K562 (cell line): ENCODE results near the gene WDR27. TPM values are rescaled to one million over a fixed set of nuclear protein-coding genes. Genes with fewer than 3 reads are reported as not detected.

ENCODE experiments used
- ATAC-seq: fragments of 200-7000 bp; cut with Tn5 transposase; 3 replicates; pipeline ENCODE4 v1.9.1; 2020; ENCODE audit warnings: moderate library complexity
- BruUV-seq: library from RNA; stranded (reverse); fragments of 400-500 nt; replicated peaks from 2 replicates; lab custom pipeline; 2021; lab: Mats Ljungman, UMichigan
- CTCF ChIA-PET: fragments of 300-600 bp; formaldehyde crosslinking; extraction: SDS; loops from one replicate; lab custom pipeline; 2021; ENCODE audit warnings: low intra/inter-chr PET ratio; lab: Yijun Ruan, JAX
- POLR2A ChIA-PET: fragments of 300-600, 350-650 bp; sonication (Branson Sonifier 250); formaldehyde crosslinking; extraction: SDS; loops from one replicate; lab custom pipeline; 2021; ENCODE audit warnings: antibody characterized with exemption, inconsistent platforms; lab: Yijun Ruan, JAX
- DNase-seq, 4 experiments: peaks; one replicate each; pipeline versions ENCODE4 v3.0.0 to v3.0.0-alpha.2; 2011 to 2018; ENCODE audit warnings: low spot score in 3 of 4, mixed read lengths in 3 of 4; ENCODE audit errors: extremely low read depth in 1 of 4
- FAIRE-seq: peaks from 2 replicates; lab custom pipeline; 2011; peaks lifted over from hg19 to GRCh38; lab: Jason Lieb, UNC
- H2AFZ ChIP-seq: 2 replicates; pipeline ENCODE4 v1.6.0; 2011; ENCODE audit warnings: low read depth, low read length, control low read depth, inconsistent platforms
- H3K27ac ChIP-seq: fragments of 200-600 bp; 3 replicates; pipeline ENCODE4 v1.8.0; 2011; ENCODE audit warnings: low read depth, mild to moderate bottlenecking, control low read depth, inconsistent platforms, low read length, moderate library complexity, mixed read lengths; ENCODE audit errors: extremely low read depth
- H3K27me3 ChIP-seq, 2 experiments: fragments of 300-600 bp in 1 of 2; 2 replicates in 1 of 2; 3 replicates in 1 of 2; pipeline versions ENCODE4 v1.6.0 to v1.8.0; 2011; ENCODE audit warnings: inconsistent platforms in 2 of 2, low read length in 2 of 2, mild to moderate bottlenecking in 1 of 2, mixed read lengths in 1 of 2, moderate library complexity in 1 of 2; ENCODE audit not compliant: control insufficient read depth in 2 of 2, insufficient read depth in 2 of 2
- H3K36me3 ChIP-seq: fragments of 300-600 bp; 3 replicates; pipeline ENCODE4 v1.8.0; 2011; ENCODE audit warnings: mild to moderate bottlenecking, low read length, inconsistent platforms; ENCODE audit not compliant: control insufficient read depth, insufficient read depth
- H3K4me1 ChIP-seq, 2 experiments: fragments of 200-600 bp in 1 of 2; replicated peaks in 1 of 2; 2 replicates in 1 of 2; 3 replicates in 1 of 2; pipeline versions ENCODE4 v1.5.1 to v1.8.0; 2011; ENCODE audit warnings: inconsistent platforms in 2 of 2, low read length in 2 of 2, mild to moderate bottlenecking in 1 of 2, mixed read lengths in 1 of 2, moderate library complexity in 1 of 2; ENCODE audit not compliant: control insufficient read depth in 2 of 2, insufficient read depth in 2 of 2
- H3K4me2 ChIP-seq: 2 replicates; pipeline ENCODE4 v1.6.1; 2011; ENCODE audit warnings: low read length, control low read depth, inconsistent platforms, mixed read lengths; ENCODE audit not compliant: insufficient read depth
- H3K4me3 ChIP-seq: fragments of 200-600 bp; sonication (generic), shearing (Covaris generic); 2 replicates; pipeline ENCODE4 v1.5.1; 2016; ENCODE audit warnings: control low read depth, inconsistent platforms
- H3K79me2 ChIP-seq: fragments of 200-600 bp; 3 replicates; pipeline ENCODE4 v1.8.0; 2011; ENCODE audit warnings: low read length, inconsistent platforms; ENCODE audit not compliant: control insufficient read depth, insufficient read depth
- H3K9ac ChIP-seq, 2 experiments: 2 replicates each; pipeline versions ENCODE4 v1.6.0 to v1.6.1; 2011; ENCODE audit warnings: low read depth in 2 of 2, low read length in 2 of 2, control low read depth in 1 of 2, inconsistent platforms in 1 of 2, mild to moderate bottlenecking in 1 of 2, mixed read lengths in 1 of 2; ENCODE audit not compliant: insufficient read depth in 1 of 2
- H3K9me1 ChIP-seq: one replicate; pipeline ENCODE4 v1.6.0; 2011; ENCODE audit warnings: inconsistent platforms, mild to moderate bottlenecking, low read length, moderate library complexity; ENCODE audit not compliant: control insufficient read depth, insufficient read depth
- H3K9me3 ChIP-seq: replicated peaks from 2 replicates; pipeline ENCODE4 v1.5.1; 2011; ENCODE audit warnings: low read depth, low read length, inconsistent platforms; ENCODE audit not compliant: control insufficient read depth, insufficient read depth
- H4K20me1 ChIP-seq: replicated peaks from 2 replicates; pipeline ENCODE4 v1.6.1; 2011; ENCODE audit warnings: low read length, inconsistent platforms, mixed read lengths; ENCODE audit not compliant: control insufficient read depth, insufficient read depth
- HDAC8 ChIP-seq: fragments of 450-650 bp; IDR thresholded peaks from 2 replicates; pipeline ENCODE4 v1.6.1; 2016; ENCODE audit warnings: mild to moderate bottlenecking, missing genetic modification characterization, moderate library complexity, missing compliant biosample characterization
- JUND ChIP-seq, 2 experiments: IDR thresholded peaks; 2 replicates in 1 of 2; 3 replicates in 1 of 2; pipeline ENCODE4 v1.6.1; 2011; ENCODE audit warnings: borderline replicate concordance in 2 of 2, low read depth in 2 of 2, low read length in 2 of 2, improper control_type of control experiment in 1 of 2, missing biosample characterization in 1 of 2, missing genetic modification characterization in 1 of 2, missing genetic modification reagents in 1 of 2
- MYNN ChIP-seq, 2 experiments: sonication (generic); formaldehyde crosslinking in 1 of 2; IDR thresholded peaks; 2 replicates each; pipeline versions ENCODE4 v1.5.0 to v1.6.1; 2016 to 2020; ENCODE audit warnings: antibody characterized with exemption in 1 of 2, missing genetic modification reagents in 1 of 2
- NR2C2 ChIP-seq, 2 experiments: fragments of 200-800 bp in 1 of 2; sonication (Bioruptor generic) in 1 of 2; sonication (generic) in 1 of 2; formaldehyde crosslinking in 1 of 2; IDR thresholded peaks; 2 replicates each; pipeline versions ENCODE4 v1.6.1 to v1.8.0; 2016 to 2022; ENCODE audit warnings: mild to moderate bottlenecking in 1 of 2, missing compliant biosample characterization in 1 of 2, missing genetic modification characterization in 1 of 2, missing genetic modification reagents in 1 of 2
- RCOR1 ChIP-seq, 2 experiments: IDR thresholded peaks; 2 replicates each; pipeline ENCODE4 v1.6.1; 2012; ENCODE audit warnings: low read depth in 2 of 2, low read length in 2 of 2, borderline replicate concordance in 1 of 2, improper control_type of control experiment in 1 of 2
- RFX5 ChIP-seq: IDR thresholded peaks from 2 replicates; pipeline ENCODE4 v1.6.1; 2011; ENCODE audit warnings: low read depth, mild to moderate bottlenecking, improper control_type of control experiment, low read length
- SRF ChIP-seq, 2 experiments: fragments of 250-450, 450-650 bp in 1 of 2; sonication (Bioruptor Pico) in 1 of 2; sonication (generic) in 1 of 2; formaldehyde crosslinking; IDR thresholded peaks; 2 replicates each; pipeline versions ENCODE4 v1.5.0 to v1.5.1; 2020 to 2022; ENCODE audit warnings: mild to moderate bottlenecking in 1 of 2, missing genetic modification reagents in 1 of 2
- SRSF3 ChIP-seq: fragments of 200-400 bp; formaldehyde crosslinking; IDR thresholded peaks from 2 replicates; pipeline ENCODE4 v1.6.1; 2016; ENCODE audit warnings: mild to moderate bottlenecking, low read length, moderate library complexity; ENCODE audit not compliant: insufficient read depth
- TEAD1 ChIP-seq, 2 experiments: fragments of 450-650 bp in 1 of 2; sonication (generic) in 1 of 2; formaldehyde crosslinking; IDR thresholded peaks; 2 replicates each; pipeline versions ENCODE4 v1.4.0 to v1.8.0; 2020 to 2022; ENCODE audit warnings: mild to moderate bottlenecking in 2 of 2, missing genetic modification reagents in 1 of 2
- ZBTB17 ChIP-seq: fragments of 450-650 bp; formaldehyde crosslinking; IDR thresholded peaks from 2 replicates; pipeline ENCODE4 v1.4.0; 2020; ENCODE audit warnings: mild to moderate bottlenecking
- ZNF124 ChIP-seq: sonication (generic); formaldehyde crosslinking; IDR thresholded peaks from 2 replicates; pipeline ENCODE4 v1.8.1; 2022; ENCODE audit warnings: missing genetic modification reagents
- ZNF778 ChIP-seq: fragments of 450-650 bp; formaldehyde crosslinking; IDR thresholded peaks from 2 replicates; pipeline ENCODE4 v1.4.0; 2020; ENCODE audit warnings: mild to moderate bottlenecking, moderate library complexity
- ZZZ3 ChIP-seq: fragments of 450-650 bp; IDR thresholded peaks from 2 replicates; pipeline ENCODE4 v1.6.1; 2016; ENCODE audit warnings: antibody characterized with exemption, mild to moderate bottlenecking, moderate library complexity
- WGBS: fragments of 100-300 bp; shearing (Covaris generic); methylation state at CpG from one replicate; pipeline ENCODE4 v1.1.6; 2016; ENCODE audit warnings: low coverage, mixed read lengths; ENCODE audit not compliant: insufficient coverage; ENCODE audit errors: missing lambda C conversion rate; 5-methylcytosine and 5-hydroxymethylcytosine counted together
- in situ Hi-C: fragments of 300-500 bp; cut with MboI; formaldehyde crosslinking; loops from 4 replicates; pipeline ENCODE4 v1.15.0; 2018; ENCODE audit warnings: inconsistent platforms, mixed read lengths
- intact Hi-C: fragments of 100-400 bp; cut with micrococcal nuclease; formaldehyde crosslinking; loops from 2 replicates; pipeline ENCODE4 v1.14.2; 2022
- polyA plus RNA-seq, 8 experiments: library from polyadenylated mRNA; depleted of rRNA in 4 of 8; stranded (reverse) in 5 of 8; unstranded in 3 of 8; fragments of >200 nt; fragmentation: Nextera tagmentation in 2 of 8; fragmentation: Illumina TruSeq in 1 of 8; extraction: Ambion mirVana in 2 of 8; extraction: Trizol in 1 of 8; gene quantifications; 2 replicates each; pipeline versions ENCODE4 v1.2.1 to v1.2.3, GENCODE V29; 2011 to 2014; ENCODE audit warnings: inconsistent platforms in 1 of 8, missing spikeins in 1 of 8
- total RNA-seq, 7 experiments: library from RNA; depleted of rRNA in 6 of 7; stranded (reverse); fragments of >200 nt in 6 of 7; fragmentation: Illumina TruSeq in 2 of 7; extraction: Trizol in 2 of 7; gene quantifications; 2 replicates each; pipeline versions ENCODE4 v1.2.1 to v1.2.3, GENCODE V29; 2011 to 2021; ENCODE audit warnings: low replicate concordance in 1 of 7
- TF ChIP-seq, protein P1 (sequence below): fragments of 450-650 bp; formaldehyde crosslinking; IDR thresholded peaks from 2 replicates; pipeline ENCODE4 v1.4.0; 2022; ENCODE audit warnings: missing genetic modification characterization
- TF ChIP-seq, protein P2 (sequence below): sonication (generic); formaldehyde crosslinking; IDR thresholded peaks from 2 replicates; pipeline ENCODE4 v1.8.0; 2022; ENCODE audit warnings: mild to moderate bottlenecking, low read depth, missing genetic modification reagents
- TF ChIP-seq, protein P3 (sequence below): fragments of 250-450 bp; sonication (Bioruptor Pico); IDR thresholded peaks from 2 replicates; pipeline ENCODE4 v1.5.0; 2020; ENCODE audit warnings: mild to moderate bottlenecking, borderline replicate concordance

Gene WDR27
- total and polyA plus RNA-seq, 9 of the 15 experiments (the other 6 are each of a cell fraction or from before 2014, with no cell fraction given) = 4.3 to 77.2 (median 22.7) TPM

DNA sequence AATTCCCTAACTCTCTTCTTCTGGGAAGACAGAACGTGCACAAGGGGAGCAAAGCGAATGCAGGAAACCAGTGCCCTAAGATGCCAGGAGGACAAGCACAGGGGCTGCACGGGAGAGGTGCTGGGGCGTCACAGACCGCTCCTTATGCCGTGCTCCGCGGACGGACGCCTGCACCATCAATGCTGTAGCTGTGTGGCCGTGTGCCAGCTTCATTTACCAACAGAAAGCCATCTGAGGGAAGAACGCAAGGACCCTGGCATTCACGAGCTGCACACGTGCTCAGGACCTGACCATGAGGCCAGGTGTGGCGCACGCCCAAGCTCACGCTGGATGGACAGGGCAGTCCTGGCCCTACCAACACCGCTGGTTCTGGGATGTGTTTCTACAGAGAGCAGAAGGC lies 35.4 kb downstream of the WDR27 start (continued):
- TF ChIP-seq, protein P1, sequence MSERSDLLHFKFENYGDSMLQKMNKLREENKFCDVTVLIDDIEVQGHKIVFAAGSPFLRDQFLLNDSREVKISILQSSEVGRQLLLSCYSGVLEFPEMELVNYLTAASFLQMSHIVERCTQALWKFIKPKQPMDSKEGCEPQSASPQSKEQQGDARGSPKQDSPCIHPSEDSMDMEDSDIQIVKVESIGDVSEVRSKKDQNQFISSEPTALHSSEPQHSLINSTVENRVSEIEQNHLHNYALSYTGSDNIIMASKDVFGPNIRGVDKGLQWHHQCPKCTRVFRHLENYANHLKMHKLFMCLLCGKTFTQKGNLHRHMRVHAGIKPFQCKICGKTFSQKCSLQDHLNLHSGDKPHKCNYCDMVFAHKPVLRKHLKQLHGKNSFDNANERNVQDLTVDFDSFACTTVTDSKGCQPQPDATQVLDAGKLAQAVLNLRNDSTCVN (CRISPR knock-in tag) = no peak
- TF ChIP-seq ZZZ3 (no peak), SRF (CRISPR knock-in tag; IDR thresholded peaks at IDR 0.05) (no peak), RFX5 (no peak), ZNF778 (CRISPR knock-in tag) (no peak)
- TF ChIP-seq, protein P2, sequence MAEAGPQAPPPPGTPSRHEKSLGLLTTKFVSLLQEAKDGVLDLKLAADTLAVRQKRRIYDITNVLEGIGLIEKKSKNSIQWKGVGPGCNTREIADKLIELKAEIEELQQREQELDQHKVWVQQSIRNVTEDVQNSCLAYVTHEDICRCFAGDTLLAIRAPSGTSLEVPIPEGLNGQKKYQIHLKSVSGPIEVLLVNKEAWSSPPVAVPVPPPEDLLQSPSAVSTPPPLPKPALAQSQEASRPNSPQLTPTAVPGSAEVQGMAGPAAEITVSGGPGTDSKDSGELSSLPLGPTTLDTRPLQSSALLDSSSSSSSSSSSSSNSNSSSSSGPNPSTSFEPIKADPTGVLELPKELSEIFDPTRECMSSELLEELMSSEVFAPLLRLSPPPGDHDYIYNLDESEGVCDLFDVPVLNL = no peak

DNA sequence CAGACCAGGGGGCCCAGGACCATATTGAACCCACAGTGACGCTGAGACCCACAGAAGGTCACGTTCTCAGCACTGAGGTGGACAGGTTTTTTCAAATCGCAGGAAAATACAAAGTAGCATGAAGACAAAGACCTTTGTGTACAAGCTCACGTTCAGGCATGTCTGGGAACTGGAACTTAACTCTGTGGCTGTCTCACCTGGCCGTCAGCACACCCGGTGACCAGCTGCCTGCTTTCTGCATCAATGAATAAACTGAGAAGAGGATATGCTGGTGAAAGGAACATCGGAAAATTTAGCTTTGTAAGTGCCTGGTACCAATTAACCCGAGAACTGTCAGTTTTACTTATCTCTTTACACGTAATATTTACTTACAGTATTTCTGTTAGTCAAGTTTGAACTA lies 36.5 kb downstream of the WDR27 start:
- no TSS peak for BruUV-seq
- H3K9me1 ChIP-seq = peaks cover 4% of the 10 kb centered on the region
- H3K36me3 ChIP-seq = peaks cover 70% of the 10 kb centered on the region
- no peak overlapping the region for H3K4me3 ChIP-seq
- DNase-seq (no peak), FAIRE-seq (no peak), ATAC-seq (no peak)
- no peak overlapping the region for H3K4me2 ChIP-seq
- no peaks in the 10 kb centered on the region for H3K9me3 ChIP-seq
- intact Hi-C loops = no loop called here
- H2AFZ ChIP-seq = no peak overlapping the region
- no peak overlapping the region for H3K27ac ChIP-seq
- 73% methylated on average over 9 of the region's 9 CpGs for WGBS
- in situ Hi-C loops = no loop called here
- H3K27me3 ChIP-seq = no peaks in the 10 kb centered on the region
- no peaks in the 10 kb centered on the region; a peak in 1 of 5 replicates for H3K4me1 ChIP-seq
- ChIA-PET POLR2A (no interaction called here), CTCF (no interaction called here)
- H3K9ac ChIP-seq = no peak overlapping the region
- H4K20me1 ChIP-seq = no peaks in the 10 kb centered on the region
- H3K79me2 ChIP-seq = no peaks in the 10 kb centered on the region
- TF ChIP-seq TEAD1 (CRISPR knock-in tag; IDR thresholded peaks at IDR 0.05) = no peak
- no peak for TF ChIP-seq ZNF124 (CRISPR knock-in tag)
- TF ChIP-seq ZBTB17 (CRISPR knock-in tag) = no peak
- TF ChIP-seq JUND (IDR thresholded peaks at IDR 0.05; ENCODE audit: borderline replicate concordance, low read depth, low read length) = no peak
- TF ChIP-seq JUND (tag; IDR thresholded peaks at IDR 0.05; ENCODE audit: borderline replicate concordance, low read depth, low read length) = no peak
- TF ChIP-seq SRSF3 = no peak
- TF ChIP-seq MYNN (IDR thresholded peaks at IDR 0.05) = no peak
- TF ChIP-seq MYNN (CRISPR knock-in tag; IDR thresholded peaks at IDR 0.05) = no peak
- no peak for TF ChIP-seq HDAC8 (tag)
- TF ChIP-seq, protein P3, sequence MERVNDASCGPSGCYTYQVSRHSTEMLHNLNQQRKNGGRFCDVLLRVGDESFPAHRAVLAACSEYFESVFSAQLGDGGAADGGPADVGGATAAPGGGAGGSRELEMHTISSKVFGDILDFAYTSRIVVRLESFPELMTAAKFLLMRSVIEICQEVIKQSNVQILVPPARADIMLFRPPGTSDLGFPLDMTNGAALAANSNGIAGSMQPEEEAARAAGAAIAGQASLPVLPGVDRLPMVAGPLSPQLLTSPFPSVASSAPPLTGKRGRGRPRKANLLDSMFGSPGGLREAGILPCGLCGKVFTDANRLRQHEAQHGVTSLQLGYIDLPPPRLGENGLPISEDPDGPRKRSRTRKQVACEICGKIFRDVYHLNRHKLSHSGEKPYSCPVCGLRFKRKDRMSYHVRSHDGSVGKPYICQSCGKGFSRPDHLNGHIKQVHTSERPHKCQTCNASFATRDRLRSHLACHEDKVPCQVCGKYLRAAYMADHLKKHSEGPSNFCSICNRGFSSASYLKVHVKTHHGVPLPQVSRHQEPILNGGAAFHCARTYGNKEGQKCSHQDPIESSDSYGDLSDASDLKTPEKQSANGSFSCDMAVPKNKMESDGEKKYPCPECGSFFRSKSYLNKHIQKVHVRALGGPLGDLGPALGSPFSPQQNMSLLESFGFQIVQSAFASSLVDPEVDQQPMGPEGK (CRISPR knock-in tag) = no peak
- TF ChIP-seq RCOR1 (IDR thresholded peaks at IDR 0.05; ENCODE audit: borderline replicate concordance in 1 of 2, low read depth in 2 of 2, low read length in 2 of 2) = no peak
- TF ChIP-seq NR2C2 (CRISPR knock-in tag; IDR thresholded peaks at IDR 0.05) = no peak
- TF ChIP-seq NR2C2 (tag; IDR thresholded peaks at IDR 0.05) = no peak
